GM19351 (cell line): ENCODE measurements around the gene NKX6-2.

Experiments used
- ATAC-seq: cut with Tn5 transposase; IDR thresholded peaks from one replicate; pipeline ENCODE4 v1.9.1; 2021; ENCODE audit warnings: mild to moderate bottlenecking, moderate library complexity; ENCODE audit not compliant: unreplicated experiment

NKX6-2 gene

DNA sequence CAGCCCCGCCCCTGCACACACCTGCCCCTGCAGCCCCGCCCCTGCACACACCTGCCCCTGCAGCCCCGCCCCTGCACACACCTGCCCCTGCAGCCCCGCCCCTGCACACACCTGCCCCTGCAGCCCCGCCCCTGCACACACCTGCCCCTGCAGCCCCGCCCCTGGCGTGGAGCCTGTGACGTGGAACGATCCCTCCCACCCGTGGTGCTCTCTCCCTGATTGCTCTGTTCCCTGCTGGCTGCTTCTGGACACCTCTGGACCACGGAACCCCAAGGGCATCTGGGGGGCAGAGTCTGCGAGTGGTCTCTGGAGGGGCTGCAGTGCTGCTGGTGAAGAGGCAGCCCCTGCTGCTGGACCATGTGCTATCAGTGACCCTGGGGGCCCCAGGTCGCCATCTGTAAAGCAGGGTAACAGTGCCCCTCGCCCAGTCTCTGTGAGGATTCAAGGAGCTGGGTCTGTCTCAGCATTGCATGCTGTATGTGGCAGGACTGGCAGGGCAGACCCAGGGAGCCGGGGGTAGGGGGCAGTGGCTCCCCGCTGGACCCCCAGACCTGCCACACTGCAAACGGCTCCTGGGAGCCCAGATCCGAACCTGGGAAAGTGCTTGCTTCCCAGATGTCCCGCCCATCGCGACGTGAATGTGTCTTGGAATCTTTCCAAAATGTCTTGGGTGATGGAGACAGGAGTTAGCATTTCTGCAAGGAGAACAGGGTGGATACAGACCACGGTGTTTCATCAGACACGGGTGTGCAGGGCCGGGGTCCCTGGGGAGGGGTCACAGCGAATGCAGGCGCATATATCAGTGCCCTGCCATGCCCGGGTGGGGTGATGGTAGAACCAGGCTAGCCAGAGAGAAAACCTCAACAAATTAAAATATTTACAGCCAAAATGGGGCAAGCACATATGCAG lies 27.9 kb upstream of the NKX6-2 start:
- ATAC-seq: no peak

GRCh38 chr10:132813001-132813401 lies 27.1 kb upstream of the NKX6-2 start:
- no peak for ATAC-seq

DNA sequence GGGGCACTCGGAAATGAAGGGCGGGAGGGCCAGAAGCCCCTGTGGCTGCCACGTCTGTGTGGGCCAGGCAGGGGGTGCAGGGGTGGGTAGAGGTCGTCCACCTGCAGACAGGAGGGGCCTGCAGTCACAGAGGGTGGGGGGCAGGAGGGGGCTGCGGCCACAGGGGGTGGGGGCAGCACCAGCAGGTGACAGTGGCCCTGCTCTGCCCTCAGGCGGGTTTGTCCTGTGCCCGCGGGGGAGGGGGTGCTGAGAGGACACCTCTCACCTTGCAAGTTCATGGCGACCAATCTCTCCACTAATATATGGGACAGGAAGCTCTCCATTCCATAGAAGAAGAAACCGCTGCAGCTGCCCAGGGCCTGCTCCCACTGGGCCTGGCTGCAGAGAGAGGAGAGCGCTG lies 26.6 kb upstream of the NKX6-2 start:
- ATAC-seq: no peak

DNA sequence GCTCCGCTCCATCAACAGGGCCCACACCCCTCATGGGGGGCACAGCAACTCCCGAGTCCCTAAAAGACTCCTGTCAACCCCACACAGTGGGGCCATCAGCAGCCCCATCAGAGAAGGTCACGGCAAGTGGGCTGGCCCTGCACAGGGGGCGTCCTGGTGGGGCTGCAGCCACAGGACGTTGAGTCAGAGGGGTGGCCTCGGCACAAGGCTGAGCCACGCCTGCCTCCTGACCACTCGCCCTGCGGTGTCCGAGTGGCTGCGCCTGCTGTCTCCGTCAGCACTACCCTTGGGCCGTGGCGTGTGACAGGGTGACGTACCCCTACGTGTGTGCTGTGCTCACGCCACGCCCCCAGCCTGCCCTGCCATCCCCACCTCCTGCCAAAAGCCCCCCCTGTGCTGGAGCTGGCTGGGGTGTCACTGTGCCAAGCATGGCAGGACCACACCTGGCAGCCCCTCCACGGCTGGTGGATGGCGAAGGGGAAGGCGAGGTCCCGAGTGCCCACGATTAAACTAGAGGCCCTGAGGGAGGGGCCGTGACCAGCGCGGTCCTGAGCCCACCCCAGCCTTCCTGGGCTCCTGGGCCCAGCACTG lies 26.0 kb upstream of the NKX6-2 start:
- no peak for ATAC-seq

DNA sequence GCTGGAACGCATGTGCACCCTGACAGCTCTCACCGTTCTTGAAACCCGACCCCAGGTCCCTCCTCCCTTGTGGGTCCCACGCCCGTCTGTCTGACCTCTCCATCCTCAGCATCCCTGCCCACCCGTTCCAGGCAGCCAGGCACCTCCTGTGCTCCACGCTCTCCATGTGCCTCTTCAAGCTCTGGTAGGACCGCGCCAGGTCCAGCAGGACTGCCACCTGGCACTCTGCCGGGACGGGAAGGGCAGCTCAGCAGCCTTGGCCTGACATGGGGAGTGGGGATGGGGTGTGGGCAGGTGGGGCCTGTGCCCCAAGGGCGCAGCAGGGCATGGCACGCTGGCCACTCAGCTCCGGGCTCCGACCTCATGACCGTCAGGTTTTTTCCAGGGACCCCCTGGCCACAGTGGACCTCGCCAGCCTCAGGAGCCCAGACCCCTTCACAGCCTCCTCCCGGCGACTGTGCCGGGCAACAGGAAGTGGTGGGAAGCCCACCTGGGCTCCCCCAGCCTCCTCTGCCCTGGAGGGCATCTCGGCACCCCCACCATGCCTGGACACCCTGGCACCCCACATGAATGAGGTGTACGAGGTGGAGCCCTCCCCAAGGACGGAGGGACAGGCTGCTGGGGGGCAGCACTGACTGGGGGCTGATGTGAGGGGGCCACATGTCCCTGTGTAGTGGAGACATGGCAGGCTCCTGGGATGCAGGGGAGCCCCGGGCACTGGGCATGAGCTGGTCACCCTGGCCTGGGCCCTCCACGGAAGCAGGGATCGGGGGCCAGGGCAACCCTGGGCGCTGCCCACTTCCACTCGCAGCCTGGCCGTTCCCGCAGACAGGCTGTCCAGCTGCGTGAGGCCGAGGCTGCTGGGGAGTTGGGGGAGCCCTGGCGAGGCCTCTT lies 25.1 kb upstream of the NKX6-2 start:
- ATAC-seq: no peak

DNA sequence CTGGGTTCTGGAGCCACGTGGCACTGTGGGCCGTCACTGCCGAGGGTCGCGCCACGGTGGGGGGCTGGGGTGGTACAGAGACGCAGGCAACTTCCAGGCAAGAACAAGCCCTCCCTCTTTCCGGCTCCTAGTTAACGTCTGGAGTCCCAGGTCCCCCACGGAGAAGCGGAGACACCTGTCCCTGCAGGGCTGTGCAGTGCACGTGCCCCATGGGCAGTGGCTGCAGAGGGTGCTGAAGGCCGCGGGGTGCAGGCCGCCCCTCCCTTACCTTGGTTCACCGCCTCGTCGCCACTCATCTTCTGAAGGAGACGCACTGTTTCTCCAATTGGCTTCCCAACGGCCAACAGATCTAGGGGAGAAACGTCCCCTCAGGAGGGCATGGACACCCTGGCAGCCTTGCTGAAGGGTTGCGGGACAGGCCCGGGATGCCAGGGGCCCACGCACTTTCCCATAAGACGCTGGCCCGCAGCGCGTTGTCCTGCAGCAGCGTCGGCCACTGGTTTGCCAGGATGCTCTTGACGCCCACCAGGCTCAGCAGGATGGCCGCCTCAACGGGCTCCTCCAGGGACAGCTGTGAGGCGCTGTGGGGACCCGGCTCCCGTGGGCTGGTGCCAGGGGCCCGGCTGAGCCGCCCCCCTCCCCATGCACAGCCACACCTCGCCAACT lies 24.3 kb upstream of the NKX6-2 start:
- no peak for ATAC-seq

- no peak for ATAC-seq
Observed at GRCh38 chr10:132809232-132810140, 23.5 kb upstream of the NKX6-2 start.

DNA sequence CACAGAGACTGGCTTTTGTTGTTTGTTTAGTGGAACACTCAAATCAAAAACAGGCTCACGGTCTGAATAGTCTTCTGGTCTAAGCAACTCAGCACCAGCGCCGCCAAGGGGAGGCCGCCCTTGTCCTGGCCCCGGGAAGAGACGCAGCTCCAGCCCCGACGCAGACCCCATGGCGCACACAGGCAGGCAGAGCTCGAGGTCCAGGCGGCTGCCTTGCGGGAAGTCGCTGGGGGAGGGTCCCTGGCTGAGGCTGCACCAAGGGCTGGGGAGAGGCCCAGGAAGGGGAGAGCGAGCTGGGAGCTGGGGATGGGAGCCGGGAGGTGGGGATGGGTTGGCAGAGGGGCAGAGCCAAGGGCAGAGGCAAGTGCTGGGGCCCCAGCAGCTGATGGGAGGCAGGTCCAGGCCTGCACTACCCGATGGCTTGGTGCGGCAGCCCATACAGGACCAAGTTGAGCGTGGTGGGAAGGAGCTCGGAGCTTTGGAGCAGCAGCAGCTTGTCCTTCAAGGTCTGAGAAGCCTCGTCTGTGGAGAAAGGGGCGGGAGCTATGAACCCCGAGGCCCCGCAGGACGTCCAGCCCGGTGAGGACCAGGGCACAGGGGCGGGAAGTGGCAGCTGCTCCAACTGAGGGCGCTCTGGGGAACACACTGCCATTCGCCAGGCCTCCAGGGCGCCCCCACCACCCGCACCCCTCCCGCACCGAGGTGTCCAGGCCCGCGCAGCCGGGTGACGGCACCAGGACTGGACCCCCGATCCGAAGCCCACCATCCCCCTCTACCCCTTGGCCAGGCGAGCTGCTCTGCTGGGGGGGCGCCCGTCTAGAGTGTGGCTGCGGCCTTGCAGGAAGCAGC lies 22.7 kb upstream of the NKX6-2 start:
- ATAC-seq: no peak

DNA sequence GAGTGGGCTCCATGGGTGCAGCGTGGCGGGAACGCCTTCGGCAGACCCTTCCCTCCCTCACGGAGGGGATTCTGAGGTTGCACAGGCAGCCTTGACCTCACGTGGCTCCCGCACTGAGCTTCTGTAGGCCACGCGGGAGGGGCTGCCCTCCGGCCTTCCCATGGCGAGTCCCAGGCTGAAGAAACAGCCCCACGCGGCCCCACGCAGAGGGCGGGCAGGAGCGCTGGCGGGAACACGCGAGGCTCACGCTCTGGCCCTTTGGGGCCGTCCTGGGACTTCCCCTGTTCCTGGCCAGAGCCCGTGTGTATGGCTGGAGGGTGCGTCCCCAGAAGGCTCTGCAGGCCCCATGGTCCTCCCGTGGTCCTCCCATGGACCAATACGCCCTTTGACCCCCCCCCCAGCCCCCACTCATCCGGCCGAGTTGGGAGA lies 21.7 kb upstream of the NKX6-2 start:
- no peak for ATAC-seq

DNA sequence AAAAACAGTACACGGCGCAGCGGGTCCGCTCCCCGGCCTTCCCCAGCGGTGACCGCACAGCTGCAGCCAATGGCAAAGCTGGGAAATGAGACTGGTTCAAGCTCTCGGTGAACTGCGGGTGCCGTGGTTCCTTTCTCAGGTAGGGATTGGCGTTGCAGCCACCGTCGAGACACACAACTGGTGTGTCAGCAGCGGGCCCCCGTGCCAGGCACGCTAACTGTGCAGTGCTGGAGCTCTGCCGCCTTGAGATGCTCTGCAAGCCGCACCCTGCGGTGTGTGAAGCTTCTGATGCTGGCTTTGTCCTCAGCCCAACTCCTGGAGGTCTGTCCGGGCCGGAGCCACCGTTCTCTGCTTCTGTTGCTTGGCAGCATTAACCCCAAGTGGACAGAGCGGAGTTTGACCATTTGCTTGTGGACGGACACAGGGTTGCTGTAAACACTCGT lies 20.6 kb upstream of the NKX6-2 start:
- ATAC-seq: no peak

- ATAC-seq: no peak
Observed at GRCh38 chr10:132806110-132806509, 20.2 kb upstream of the NKX6-2 start.

DNA sequence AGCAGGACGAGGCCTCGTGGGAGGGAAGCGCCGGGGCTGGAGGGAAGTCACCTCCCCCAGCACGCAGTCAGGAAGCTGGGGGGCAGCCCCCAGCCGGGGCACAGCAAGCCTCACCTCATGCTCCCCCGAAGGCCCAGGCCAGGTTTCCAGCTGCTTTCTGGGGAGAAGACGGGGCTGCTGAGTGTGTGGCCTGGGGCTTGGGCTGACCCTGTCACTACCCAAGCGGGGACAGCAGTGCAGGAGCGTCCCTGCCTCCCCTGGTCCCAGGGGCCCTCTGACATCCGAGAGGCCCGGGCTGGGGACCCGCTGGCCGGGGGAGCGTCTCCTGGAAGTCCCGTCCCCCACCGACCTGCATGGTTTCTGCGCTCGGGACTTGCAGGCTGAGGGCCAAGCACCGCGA lies 19.7 kb upstream of the NKX6-2 start:
- ATAC-seq: no peak

DNA sequence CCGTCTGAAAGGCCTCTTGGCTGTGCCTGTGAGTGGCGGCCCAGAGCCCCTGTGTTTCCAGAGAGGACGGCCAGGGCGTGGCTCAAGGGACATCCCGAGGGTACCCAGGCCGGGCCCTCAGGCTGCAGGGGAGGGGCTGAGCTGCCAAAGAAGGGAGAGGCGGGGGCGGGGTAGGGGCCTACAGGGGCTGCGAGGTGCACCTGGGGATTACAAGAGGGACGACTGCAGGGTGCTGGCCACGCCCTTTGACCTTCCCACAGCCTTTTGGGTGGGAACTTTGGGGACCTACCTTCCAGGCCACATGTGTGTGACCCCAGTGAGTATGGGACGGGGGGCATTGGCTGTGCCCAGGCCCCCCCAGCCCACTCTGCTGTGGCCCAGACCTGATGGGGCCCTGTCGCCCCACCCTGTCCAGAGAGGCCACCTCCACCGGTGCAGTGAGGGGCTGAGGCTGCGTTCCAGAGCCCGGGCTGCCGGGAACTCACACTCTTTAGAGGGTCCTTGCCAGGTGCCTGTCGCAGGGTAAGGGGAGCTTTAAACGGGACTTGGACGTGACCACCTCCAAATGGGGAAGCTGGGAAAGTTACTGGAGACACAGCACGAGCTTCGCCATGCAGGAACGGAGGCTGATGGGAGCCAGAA lies 19.0 kb upstream of the NKX6-2 start:
- ATAC-seq: no peak

DNA sequence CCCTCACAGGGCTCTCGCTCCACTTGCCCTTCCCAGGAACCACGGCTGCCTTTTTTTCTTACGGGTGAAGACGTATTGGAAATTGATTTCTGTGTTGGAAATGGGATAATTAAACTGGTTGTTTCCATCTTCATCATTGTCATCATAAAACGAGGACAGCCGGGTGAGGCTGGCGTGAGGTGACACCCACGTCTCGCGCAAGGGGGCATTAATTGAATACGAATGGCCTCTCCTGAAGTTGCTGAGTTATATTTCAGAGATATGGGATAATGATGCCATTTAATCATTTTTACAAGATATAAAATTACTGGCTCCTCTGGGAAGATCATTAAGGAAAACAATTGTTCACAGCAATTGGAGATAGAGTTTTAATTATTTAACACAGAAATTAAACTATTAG lies 18.3 kb upstream of the NKX6-2 start:
- ATAC-seq: no peak

- ATAC-seq: no peak
Observed at GRCh38 chr10:132803416-132804210, 17.7 kb upstream of the NKX6-2 start.

DNA sequence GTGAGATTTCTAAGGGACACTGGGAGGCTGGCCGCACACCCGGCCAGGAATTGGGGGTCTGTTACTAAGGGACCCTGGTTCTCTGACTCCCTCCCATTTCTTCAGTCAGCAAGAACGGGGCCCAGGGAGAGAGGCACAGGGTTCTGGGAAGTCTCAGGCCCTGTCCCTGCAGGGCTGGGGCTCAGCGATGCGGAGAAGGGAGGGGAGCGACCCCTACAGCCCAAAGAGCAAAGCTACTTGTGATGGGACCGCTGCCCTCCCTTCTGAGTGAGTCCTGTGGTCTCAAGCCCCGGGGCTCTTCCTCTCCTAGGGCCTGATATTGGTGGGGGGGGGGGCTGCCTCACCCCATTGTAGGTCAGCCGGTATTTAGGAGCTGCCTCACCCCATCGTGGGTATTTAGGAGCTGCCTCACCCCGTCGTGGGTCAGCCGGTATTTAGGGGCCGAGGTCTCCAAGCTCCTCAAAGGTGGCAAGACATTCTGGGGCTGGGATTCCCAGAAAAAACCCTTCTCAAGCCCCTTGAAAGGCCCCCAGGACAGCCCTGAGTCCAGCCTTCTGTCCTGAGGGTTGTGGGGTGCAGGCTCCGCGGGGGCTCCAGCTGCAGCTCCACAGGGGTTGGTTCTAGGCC lies 16.9 kb upstream of the NKX6-2 start:
- ATAC-seq: no peak

- no peak for ATAC-seq
Observed at GRCh38 chr10:132802048-132802447, 16.1 kb upstream of the NKX6-2 start.
